ENCODE results near the gene TLR3. TPM values are rescaled to one million over a fixed set of nuclear protein-coding genes. Genes with fewer than 3 reads are reported as not detected.

TLR3 gene
- total and polyA plus RNA-seq, 3 donors from 2014 or later: 2.3 to 12.6 (median 3.2) TPM

DNA sequence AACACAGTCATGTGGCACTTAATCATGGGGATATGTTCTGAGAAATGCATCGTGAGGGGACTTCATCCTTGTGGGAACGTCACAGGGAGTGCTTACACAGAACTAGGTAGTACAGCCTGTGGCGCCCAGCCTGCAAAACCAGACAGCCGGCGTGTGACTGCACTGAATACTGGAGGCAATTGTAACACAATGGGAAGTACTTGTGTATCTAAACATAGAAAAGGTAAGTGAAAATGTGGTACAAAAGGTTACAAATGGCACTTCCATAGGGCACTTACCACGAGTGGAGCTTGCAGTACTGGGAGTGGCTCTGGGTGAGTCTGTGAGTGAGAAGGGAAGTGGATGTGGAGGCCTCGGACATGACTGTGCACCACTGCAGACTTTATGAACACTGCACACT lies 5.2 kb downstream of the TLR3 start:
- Histone ChIP-seq H3K27ac (no peak overlapping the region), H3K4me3 (no peak overlapping the region), H3K9me3 (no peaks in the 10 kb centered on the region), H3K36me3 (ENCODE audit: low read depth, missing control alignments) (no peaks in the 10 kb centered on the region), H3K4me1 (no peaks in the 10 kb centered on the region), H3K27me3 (no peaks in the 10 kb centered on the region)
- no peak for DNase-seq
- TF ChIP-seq, protein P1, sequence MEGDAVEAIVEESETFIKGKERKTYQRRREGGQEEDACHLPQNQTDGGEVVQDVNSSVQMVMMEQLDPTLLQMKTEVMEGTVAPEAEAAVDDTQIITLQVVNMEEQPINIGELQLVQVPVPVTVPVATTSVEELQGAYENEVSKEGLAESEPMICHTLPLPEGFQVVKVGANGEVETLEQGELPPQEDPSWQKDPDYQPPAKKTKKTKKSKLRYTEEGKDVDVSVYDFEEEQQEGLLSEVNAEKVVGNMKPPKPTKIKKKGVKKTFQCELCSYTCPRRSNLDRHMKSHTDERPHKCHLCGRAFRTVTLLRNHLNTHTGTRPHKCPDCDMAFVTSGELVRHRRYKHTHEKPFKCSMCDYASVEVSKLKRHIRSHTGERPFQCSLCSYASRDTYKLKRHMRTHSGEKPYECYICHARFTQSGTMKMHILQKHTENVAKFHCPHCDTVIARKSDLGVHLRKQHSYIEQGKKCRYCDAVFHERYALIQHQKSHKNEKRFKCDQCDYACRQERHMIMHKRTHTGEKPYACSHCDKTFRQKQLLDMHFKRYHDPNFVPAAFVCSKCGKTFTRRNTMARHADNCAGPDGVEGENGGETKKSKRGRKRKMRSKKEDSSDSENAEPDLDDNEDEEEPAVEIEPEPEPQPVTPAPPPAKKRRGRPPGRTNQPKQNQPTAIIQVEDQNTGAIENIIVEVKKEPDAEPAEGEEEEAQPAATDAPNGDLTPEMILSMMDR (IDR thresholded peaks at IDR 0.05): no peak
- no peak for TF ChIP-seq POLR2A (IDR thresholded peaks at IDR 0.05)
- intact Hi-C loops (cut with DNase I; ENCODE audit: low total_unique reads): no loop called here
- WGBS, 2 donors: 75 to 82% methylated on average over 7 of the region's 7 CpGs

DNA sequence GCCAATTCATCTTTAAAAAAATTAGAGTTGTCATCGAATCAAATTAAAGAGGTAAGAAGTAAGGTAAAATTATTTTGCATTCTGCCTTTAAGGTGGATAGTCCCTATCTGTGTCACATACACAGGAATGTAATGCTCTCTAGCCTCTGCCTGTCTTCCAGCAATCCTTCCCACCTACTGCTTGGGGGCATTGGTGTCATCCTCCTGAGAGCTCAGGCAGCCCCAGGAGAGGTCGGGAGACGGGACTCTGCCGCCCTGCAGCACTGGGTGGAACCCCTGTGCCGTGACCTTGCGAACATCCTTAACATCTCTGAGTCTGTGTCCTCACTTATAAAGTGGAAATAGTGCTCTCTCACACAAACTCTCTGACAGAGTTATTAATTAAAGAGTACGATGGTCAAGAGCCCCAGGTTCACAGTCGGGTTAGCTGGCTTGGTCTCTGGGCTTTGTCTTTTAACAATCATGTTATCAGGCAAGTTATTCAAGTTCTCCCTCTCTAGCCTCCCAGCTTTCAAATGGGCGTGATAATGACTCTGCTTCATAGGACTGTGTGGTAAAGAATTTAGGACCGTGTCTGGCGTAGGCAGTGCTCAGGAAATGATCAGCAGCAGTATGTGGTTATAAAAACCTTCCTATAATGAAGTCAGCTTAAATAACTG lies 10.2 kb downstream of the TLR3 start:
- Histone ChIP-seq H3K36me3 (ENCODE audit: low read depth, missing control alignments) (no peaks in the 10 kb centered on the region), H3K4me3 (no peak overlapping the region), H3K27ac (no peak overlapping the region), H3K4me1 (no peaks in the 10 kb centered on the region), H3K9me3 (no peaks in the 10 kb centered on the region), H3K27me3 (no peaks in the 10 kb centered on the region)
- TF ChIP-seq, protein P1 (IDR thresholded peaks at IDR 0.05): no peak
- TF ChIP-seq POLR2A (IDR thresholded peaks at IDR 0.05): no peak
- no peak for DNase-seq
- intact Hi-C loops (cut with DNase I; ENCODE audit: low total_unique reads): no loop called here
- WGBS, 2 donors: 76 to 87% methylated on average over 11 of the region's 11 CpGs

DNA sequence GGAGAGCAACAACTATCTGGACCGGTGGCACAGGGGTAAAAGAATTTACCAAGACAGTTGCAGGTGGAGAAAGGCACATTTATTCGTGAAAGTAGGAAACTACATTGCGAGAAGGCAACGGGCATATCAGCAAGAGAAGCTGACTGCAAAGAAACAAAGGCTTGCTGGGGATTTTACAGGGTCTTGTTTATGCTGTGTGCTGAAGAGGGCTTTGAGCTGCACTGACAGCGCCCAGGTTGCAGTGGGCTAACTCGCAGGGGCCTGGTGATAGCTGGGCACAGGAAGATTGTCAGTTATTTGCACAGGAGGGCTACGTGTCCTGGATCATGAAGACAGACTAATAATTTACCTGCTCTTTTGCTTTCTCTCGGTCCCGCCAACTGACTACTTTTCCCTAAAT lies 10.7 kb downstream of the TLR3 start:
- no peak overlapping the region for H3K4me3 ChIP-seq
- no peaks in the 10 kb centered on the region for H3K27me3 ChIP-seq
- DNase-seq: no peak
- no peaks in the 10 kb centered on the region for H3K4me1 ChIP-seq
- intact Hi-C loops (cut with DNase I; ENCODE audit: low total_unique reads): no loop called here
- no peaks in the 10 kb centered on the region for H3K9me3 ChIP-seq
- 77 to 85% methylated on average over 9 of the region's 9 CpGs for WGBS, 2 donors
- H3K36me3 ChIP-seq (ENCODE audit: low read depth, missing control alignments): no peaks in the 10 kb centered on the region
- H3K27ac ChIP-seq: no peak overlapping the region
- no peak for TF ChIP-seq POLR2A (IDR thresholded peaks at IDR 0.05)
- TF ChIP-seq, protein P1 (IDR thresholded peaks at IDR 0.05): no peak

- H3K4me1 ChIP-seq: no peaks in the 10 kb centered on the region
- no peak for TF ChIP-seq POLR2A (IDR thresholded peaks at IDR 0.05)
- TF ChIP-seq, protein P1 (IDR thresholded peaks at IDR 0.05): no peak
- no peaks in the 10 kb centered on the region for H3K36me3 ChIP-seq (ENCODE audit: low read depth, missing control alignments)
- intact Hi-C loops (cut with DNase I; ENCODE audit: low total_unique reads): no loop called here
- no peak overlapping the region for H3K4me3 ChIP-seq
- no peak overlapping the region for H3K27ac ChIP-seq
- H3K27me3 ChIP-seq: no peaks in the 10 kb centered on the region
- H3K9me3 ChIP-seq: no peaks in the 10 kb centered on the region
- WGBS, 2 donors: 55 to 61% methylated on average over 15 of the region's 15 CpGs
- DNase-seq: no peak
Measured at GRCh38 chr4:186081202-186081807, 12.3 kb downstream of the TLR3 start.

- intact Hi-C loops (cut with DNase I; ENCODE audit: low total_unique reads): no loop called here
- no peak for TF ChIP-seq POLR2A (IDR thresholded peaks at IDR 0.05)
- TF ChIP-seq, protein P1 (IDR thresholded peaks at IDR 0.05): no peak
- Histone ChIP-seq H3K9me3 (no peaks in the 10 kb centered on the region), H3K4me3 (no peak overlapping the region), H3K27ac (no peak overlapping the region), H3K4me1 (no peaks in the 10 kb centered on the region), H3K27me3 (no peaks in the 10 kb centered on the region), H3K36me3 (ENCODE audit: low read depth, missing control alignments) (no peaks in the 10 kb centered on the region)
- 61 to 74% methylated on average over 4 of the region's 4 CpGs for WGBS, 2 donors
- no peak for DNase-seq
Measured at GRCh38 chr4:186082221-186082620, 13.3 kb downstream of the TLR3 start.

Data from testis (tissue), 3 donors.